HG03060 (cell line): ENCODE results near the gene POGLUT2.

Source experiments
- ATAC-seq: cut with Tn5 transposase; IDR thresholded peaks from one replicate; pipeline ENCODE4 v1.9.1; 2021; ENCODE audit warnings: low read depth, moderate number of reproducible peaks; ENCODE audit not compliant: unreplicated experiment

The POGLUT2 gene

GRCh38 chr13:102771298-102772041 lies 27.3 kb downstream of the POGLUT2 start:
- ATAC-seq, result no peak

- no peak for ATAC-seq
Observed at GRCh38 chr13:102770435-102770834, 28.3 kb downstream of the POGLUT2 start.

GRCh38 chr13:102769679-102770078 lies 29.1 kb downstream of the POGLUT2 start:
- ATAC-seq, result no peak

- no peak for ATAC-seq
Observed at GRCh38 chr13:102768909-102769308, 29.9 kb downstream of the POGLUT2 start.

GRCh38 chr13:102763741-102764140 lies 35.0 kb downstream of the POGLUT2 start:
- ATAC-seq, result no peak

GRCh38 chr13:102761071-102761470 lies 37.7 kb downstream of the POGLUT2 start:
- no peak for ATAC-seq

GRCh38 chr13:102758842-102759241 lies 39.9 kb downstream of the POGLUT2 start:
- ATAC-seq, result no peak

- ATAC-seq, result no peak
Observed at GRCh38 chr13:102757006-102757405, 41.8 kb downstream of the POGLUT2 start.

- ATAC-seq, result no peak
Observed at GRCh38 chr13:102751886-102752285, 46.9 kb downstream of the POGLUT2 start.

- no peak for ATAC-seq
Observed at GRCh38 chr13:102742506-102742905, 56.3 kb downstream of the POGLUT2 start.

GRCh38 chr13:102742101-102742500 lies 56.7 kb downstream of the POGLUT2 start:
- ATAC-seq, result no peak
